Germinal center (tissue), 1 donor: ENCODE results near the gene BTBD1.
A peak's percentile ranks its signal among the peaks of the same experiment; 100 is the strongest.

ENCODE experiments used
- DNase-seq: peaks from one replicate; pipeline ENCODE4 v3.0.0; 2012; ENCODE audit warnings: mixed read lengths, low spot score

Gene BTBD1

GRCh38 chr15:82992436-82992998 lies 74.5 kb downstream of the BTBD1 start:
- DNase-seq = no peak

- DNase-seq = peak; percentile 53
Measured at GRCh38 chr15:82986442-82986780, 80.6 kb downstream of the BTBD1 start.

GRCh38 chr15:82985688-82986441 lies 81.2 kb downstream of the BTBD1 start, which contains the start of gene RAMAC:
Gene RAMAC, plus strand, starts transcription at chr15:82986210. Its CDS starts 2,809 bp downstream, at chr15:82989019.
- DNase-seq = peak; percentile 86

- no peak for DNase-seq
Measured at GRCh38 chr15:82980981-82981380, 86.1 kb downstream of the BTBD1 start.

GRCh38 chr15:82979726-82980125 lies 87.3 kb downstream of the BTBD1 start:
- no peak for DNase-seq

- no peak for DNase-seq
Measured at GRCh38 chr15:82978438-82978837, 88.6 kb downstream of the BTBD1 start.

GRCh38 chr15:82977076-82977475 lies 90.0 kb downstream of the BTBD1 start:
- no peak for DNase-seq

- no peak for DNase-seq
Measured at GRCh38 chr15:82972990-82973389, 94.1 kb downstream of the BTBD1 start.

GRCh38 chr15:82971218-82971984 lies 95.7 kb downstream of the BTBD1 start:
- no peak for DNase-seq

GRCh38 chr15:82970696-82971095 lies 96.4 kb downstream of the BTBD1 start:
- DNase-seq = no peak

- no peak for DNase-seq
Measured at GRCh38 chr15:82970078-82970686, 96.9 kb downstream of the BTBD1 start.

GRCh38 chr15:82969353-82969752 lies 97.7 kb downstream of the BTBD1 start:
- no peak for DNase-seq

- no peak for DNase-seq
Measured at GRCh38 chr15:82968066-82968465, 99.0 kb downstream of the BTBD1 start.

GRCh38 chr15:82966671-82967071 lies 100.4 kb downstream of the BTBD1 start:
- no peak for DNase-seq
